Panc1 (cell line): ENCODE data around the gene MYH14. TPM values are rescaled to one million over a fixed set of nuclear protein-coding genes. Genes with fewer than 3 reads are reported as not detected.

Experiments used
- ATAC-seq: fragments of 200-7000 bp; cut with Tn5 transposase; 2 replicates; pipeline ENCODE4 v1.9.1; 2020; ENCODE audit warnings: mild to moderate bottlenecking, moderate library complexity
- BruUV-seq: library from RNA; stranded (reverse); fragments of 400-500 nt; replicated peaks from 2 replicates; lab custom pipeline; 2021; lab: Mats Ljungman, UMichigan
- CTCF ChIA-PET: fragments of 300-600 bp; sonication (Branson Sonifier 250); formaldehyde crosslinking; loops from one replicate; lab custom pipeline; 2022; ENCODE audit warnings: antibody characterized with exemption; lab: Charles Lee
- POLR2A ChIA-PET: fragments of 300-600 bp; sonication (Branson Sonifier 250); formaldehyde crosslinking; loops from one replicate; lab custom pipeline; 2022; ENCODE audit warnings: antibody characterized with exemption; lab: Charles Lee
- DNase-seq: peaks from one replicate; pipeline ENCODE4 v3.0.0-alpha.2; 2010; ENCODE audit warnings: low read depth, low spot score
- H3K27ac ChIP-seq: 2 replicates; pipeline ENCODE4 v1.5.1; 2011; ENCODE audit warnings: mild to moderate bottlenecking, low read length, inconsistent platforms
- H3K27me3 ChIP-seq: fragments of 200-500 bp; sonication (Bioruptor generic); 2 replicates; pipeline ENCODE4 v1.6.0; 2014; ENCODE audit warnings: low read length, inconsistent platforms; ENCODE audit not compliant: control insufficient read depth, insufficient read depth
- H3K36me3 ChIP-seq: fragments of 200-500 bp; sonication (Bioruptor generic); 2 replicates; pipeline ENCODE4 v1.5.1; 2014; ENCODE audit warnings: inconsistent platforms, mild to moderate bottlenecking, low read length, moderate library complexity; ENCODE audit not compliant: control insufficient read depth, insufficient read depth
- H3K4me1 ChIP-seq: 2 replicates; pipeline ENCODE4 v1.5.1; 2011; ENCODE audit warnings: inconsistent platforms, mild to moderate bottlenecking, low read length, moderate library complexity; ENCODE audit not compliant: control insufficient read depth, insufficient read depth
- H3K4me3 ChIP-seq, 2 experiments: 2 replicates each; pipeline ENCODE4 v1.5.1; 2011 to 2012; ENCODE audit warnings: low read depth in 2 of 2, low read length in 2 of 2, mild to moderate bottlenecking in 2 of 2, inconsistent platforms in 1 of 2, moderate library complexity in 1 of 2
- H3K9me3 ChIP-seq: fragments of 200-500 bp; sonication (Bioruptor generic); 2 replicates; pipeline ENCODE4 v1.5.1; 2014; ENCODE audit warnings: low read depth, mild to moderate bottlenecking, inconsistent platforms, low read length, moderate library complexity; ENCODE audit not compliant: control insufficient read depth, insufficient read depth
- CTCF ChIP-seq: fragments of 450-650 bp; IDR thresholded peaks from 2 replicates; pipeline ENCODE4 v1.5.1; 2017; ENCODE audit warnings: mild to moderate bottlenecking
- POLR2AphosphoS5 ChIP-seq: IDR thresholded peaks from 2 replicates; pipeline ENCODE4 v1.6.1; 2012; ENCODE audit warnings: mild to moderate bottlenecking, low read depth, low read length, moderate library complexity
- REST ChIP-seq, 2 experiments: IDR thresholded peaks; 2 replicates each; pipeline ENCODE4 v1.6.1; 2011 to 2012; ENCODE audit warnings: low read depth in 2 of 2, control low read depth in 1 of 2, low read length in 1 of 2, mild to moderate bottlenecking in 1 of 2, moderate library complexity in 1 of 2; ENCODE audit not compliant: insufficient read depth in 1 of 2
- SIN3A ChIP-seq: IDR thresholded peaks from 2 replicates; pipeline ENCODE4 v1.6.1; 2012; ENCODE audit warnings: low read depth, mild to moderate bottlenecking, low read length, moderate library complexity, borderline replicate concordance; ENCODE audit not compliant: insufficient read depth
- TCF7L2 ChIP-seq: IDR thresholded peaks from 2 replicates; pipeline ENCODE4 v1.6.1; 2011; ENCODE audit warnings: mild to moderate bottlenecking, low read depth, low read length, inconsistent platforms
- in situ Hi-C: cut with HindIII; loops from 2 replicates; pipeline ENCODE4 v1.10.0; 2016; ENCODE audit warnings: low sequenced_read_pairs, low pct_unique_long_range_greater_than_20kb
- intact Hi-C: fragments of 100-400 bp; cut with micrococcal nuclease; formaldehyde crosslinking; loops from one replicate; pipeline ENCODE4 v1.10.0; 2022; ENCODE audit not compliant: unreplicated experiment
- total RNA-seq: library from RNA; stranded (reverse); gene quantifications from one replicate; pipeline ENCODE4 v1.2.1, GENCODE V29; 2021; ENCODE audit not compliant: unreplicated experiment

The MYH14 gene
- total RNA-seq, 1 experiment from 2014 or later: 23.8 TPM

GRCh38 chr19:50155520-50156109, 47.8 kb upstream of the MYH14 start:
- ChIA-PET POLR2A (interaction anchor here (0.6 kb wide), 1 partner anchor 11 kb away, joined by 6 read pairs; no protein-coding TSS in a partner anchor), CTCF (interaction anchor here (0.6 kb wide), 1 partner anchor 160 kb away, joined by 4 read pairs; no protein-coding TSS in a partner anchor)
- H3K27me3 ChIP-seq: peaks cover 2% of the 10 kb centered on the region; the same call in 1 of the 2 replicates
- no peak overlapping the region for H3K4me3 ChIP-seq
- no peaks in the 10 kb centered on the region for H3K4me1 ChIP-seq
- H3K9me3 ChIP-seq: no peaks in the 10 kb centered on the region
- in situ Hi-C loops: no loop called here
- intact Hi-C loops: no loop called here
- BruUV-seq: no TSS peak
- H3K36me3 ChIP-seq: no peaks in the 10 kb centered on the region
- DNase-seq: no peak
- no peak overlapping the region for H3K27ac ChIP-seq
- TF ChIP-seq TCF7L2: no peak
- TF ChIP-seq SIN3A: no peak
- TF ChIP-seq CTCF: peak; percentile 39
- no peak for TF ChIP-seq REST (IDR thresholded peaks at IDR 0.05; ENCODE audit: insufficient read depth in 1 of 2, low read depth in 2 of 2, low read length in 1 of 2)
- TF ChIP-seq POLR2AphosphoS5: no peak
- no peak for ATAC-seq

- ChIA-PET POLR2A (no interaction called here), CTCF (no interaction called here)
- no TSS peak for BruUV-seq
- intact Hi-C loops (no loop called here), in situ Hi-C loops (no loop called here)
- ATAC-seq (no peak), DNase-seq (no peak)
- H3K27me3 ChIP-seq: peaks cover 2% of the 10 kb centered on the region; the same call in 1 of the 2 replicates
- H3K36me3 ChIP-seq: no peaks in the 10 kb centered on the region
- no peak overlapping the region for H3K4me3 ChIP-seq
- no peaks in the 10 kb centered on the region for H3K4me1 ChIP-seq
- no peaks in the 10 kb centered on the region for H3K9me3 ChIP-seq
- TF ChIP-seq REST (IDR thresholded peaks at IDR 0.05; ENCODE audit: insufficient read depth in 1 of 2, low read depth in 2 of 2, low read length in 1 of 2) (no peak), TCF7L2 (no peak), POLR2AphosphoS5 (no peak), CTCF (no peak), SIN3A (no peak)
- H3K27ac ChIP-seq: no peak overlapping the region
Measured at GRCh38 chr19:50158577-50158976, 44.8 kb upstream of the MYH14 start.
